GM18861 (cell line): ENCODE data around the gene VCX2.
"Not testable (repeated sequence)": the region's sequence is repeated elsewhere in the genome, so short reads cannot be mapped to it uniquely, and the experiment has no call there.

ENCODE experiments used
- ATAC-seq: cut with Tn5 transposase; IDR thresholded peaks from one replicate; pipeline ENCODE4 v1.9.1; 2021; ENCODE audit not compliant: unreplicated experiment

The VCX2 gene

DNA sequence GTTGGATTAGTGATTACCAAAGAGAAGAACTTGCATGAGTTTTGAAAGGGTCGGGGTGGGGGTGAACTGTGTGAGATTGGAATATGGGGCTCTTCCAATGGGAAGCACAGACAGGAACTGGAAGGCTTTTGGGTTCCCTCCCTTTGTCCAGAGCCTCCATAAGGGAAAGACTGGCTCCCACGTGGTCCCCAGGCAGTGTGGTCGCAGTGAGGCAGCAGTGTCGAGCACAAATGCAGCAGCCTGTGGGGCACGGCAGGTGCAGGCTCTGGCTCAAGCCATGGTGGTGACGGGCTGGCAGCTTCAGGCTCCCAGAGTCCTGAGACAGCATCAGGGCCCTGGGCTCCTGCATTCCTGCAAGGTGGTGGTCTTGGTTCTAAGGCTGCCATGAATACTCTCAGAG lies 45.5 kb downstream of the VCX2 start:
- no peak for ATAC-seq

DNA sequence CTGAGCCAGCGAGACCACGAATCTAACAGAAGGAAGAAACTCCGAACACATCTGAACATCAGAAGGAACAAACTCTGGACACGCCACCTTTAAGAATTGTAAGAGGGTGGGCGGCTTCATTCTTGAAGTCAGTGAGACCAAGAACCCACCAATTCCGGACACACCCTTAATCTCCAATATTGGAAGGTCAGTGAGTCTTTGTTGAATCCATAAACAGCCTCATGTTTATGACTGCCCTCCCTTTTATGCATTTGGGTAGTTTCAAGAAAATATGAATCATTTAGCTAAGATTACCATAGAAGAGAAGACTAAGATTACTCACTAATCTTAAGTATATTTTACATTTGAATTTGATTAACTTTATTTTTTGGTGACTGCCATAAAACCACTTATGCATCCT lies 48.5 kb downstream of the VCX2 start:
- ATAC-seq, result no peak

DNA sequence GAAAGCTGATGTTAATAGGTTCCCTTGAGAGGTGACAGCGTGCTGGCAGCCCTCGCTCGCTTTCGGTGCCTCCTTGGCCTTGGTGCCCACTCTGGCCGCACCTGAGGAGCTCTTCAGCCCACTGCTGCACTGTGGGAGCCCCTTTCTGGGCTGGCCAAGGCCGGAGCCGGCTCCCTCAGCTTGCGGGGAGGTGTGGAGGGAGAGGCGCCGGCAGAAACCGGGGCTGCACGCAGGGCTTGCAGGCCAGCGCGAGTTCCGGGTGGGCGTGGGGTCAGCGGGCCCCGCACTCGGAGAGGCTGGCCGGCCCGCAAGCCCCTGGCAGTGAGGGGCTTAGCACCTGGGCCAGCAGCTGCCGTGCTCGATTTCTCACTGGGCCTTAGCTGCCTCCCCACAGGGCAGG lies 49.7 kb downstream of the VCX2 start:
- not testable (repeated sequence) for ATAC-seq
